ENCODE measurements around the gene CLSTN1. TPM values are rescaled to one million over a fixed set of nuclear protein-coding genes. Genes with fewer than 3 reads are reported as not detected.
A peak's percentile ranks its signal among the peaks of the same experiment; 100 is the strongest.

Gene CLSTN1
- 100 to 1,000 TPM; 235 to 251 TPM for total RNA-seq
- long read RNA-seq, full-length matches to known transcripts, result 4 of 156 reads
- long read RNA-seq, partial matches to known transcripts, result 73 of 156 reads
- long read RNA-seq, other reads (novel, unspliced or antisense), result 79 of 156 reads

DNA sequence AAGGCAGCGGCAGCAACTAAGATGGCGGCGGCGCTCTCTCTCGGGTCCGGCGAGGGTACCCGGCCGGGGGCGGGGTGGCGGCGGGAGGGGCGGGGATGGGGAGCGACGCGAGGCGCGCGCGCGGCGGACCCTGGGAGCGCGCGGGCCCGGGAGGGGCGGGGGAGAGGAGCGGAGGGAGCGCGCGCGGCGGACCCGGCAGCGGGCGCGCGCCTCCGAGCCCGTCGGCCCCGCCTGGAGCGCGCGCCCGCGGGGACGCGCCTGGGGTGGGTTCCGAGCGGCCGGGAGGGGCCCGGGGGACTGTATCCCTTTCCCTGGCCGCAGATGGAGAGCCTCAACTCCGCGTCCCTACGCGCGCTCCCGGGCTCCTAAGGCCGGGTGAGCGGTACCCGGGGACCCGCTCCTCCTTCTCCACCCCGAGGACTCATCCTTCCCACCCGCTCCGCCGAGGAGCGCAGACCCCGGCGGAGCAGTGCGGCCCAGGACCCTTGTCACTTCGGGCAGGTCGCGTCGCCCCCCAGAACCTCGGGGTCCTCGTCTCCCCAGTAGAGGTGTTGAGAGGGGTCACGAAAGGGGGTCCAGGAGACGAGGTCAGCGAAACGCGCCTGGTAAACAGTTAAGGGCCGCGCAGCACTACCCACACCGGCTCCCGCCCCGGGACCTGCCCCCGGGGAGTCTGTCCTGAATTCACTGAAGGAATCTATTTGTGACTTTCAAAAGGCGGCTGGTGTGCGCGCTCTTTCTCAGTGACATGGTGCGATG lies at the start of gene CLSTN1:
Gene CLSTN1, minus strand, starts transcription at position 23 of the 759 bp plus-strand sequence. CDS start 232 bp downstream, outside the sequence.
- ATAC-seq (peak; percentile 53), DNase-seq (peak; percentile 89 to 95)
- intact Hi-C loops (cut with DNase I, micrococcal nuclease), result no loop called here

DNA sequence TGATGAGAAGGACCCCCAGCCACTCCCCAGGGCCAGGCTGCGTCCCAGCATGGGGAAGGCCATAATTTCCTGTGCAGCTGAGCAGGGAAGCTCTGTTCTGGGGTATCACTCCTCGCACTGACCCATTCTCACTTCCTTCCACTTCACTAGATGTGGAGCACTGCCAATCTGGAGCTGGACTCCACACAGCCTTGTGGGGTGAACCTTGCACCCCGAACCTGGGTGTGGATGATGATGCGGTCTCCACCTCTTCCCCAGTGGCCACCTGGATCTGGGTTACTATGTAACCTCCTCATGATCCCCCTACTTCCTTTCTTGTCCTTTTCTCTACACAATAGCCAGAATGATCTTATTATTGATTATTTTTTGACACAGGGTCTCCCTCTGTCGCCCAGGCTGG lies 49.6 kb upstream of the CLSTN1 start:
- peak in 1 of 2 donors; percentile 29 for DNase-seq
- intact Hi-C loops (cut with DNase I, micrococcal nuclease), result no loop called here

DNA sequence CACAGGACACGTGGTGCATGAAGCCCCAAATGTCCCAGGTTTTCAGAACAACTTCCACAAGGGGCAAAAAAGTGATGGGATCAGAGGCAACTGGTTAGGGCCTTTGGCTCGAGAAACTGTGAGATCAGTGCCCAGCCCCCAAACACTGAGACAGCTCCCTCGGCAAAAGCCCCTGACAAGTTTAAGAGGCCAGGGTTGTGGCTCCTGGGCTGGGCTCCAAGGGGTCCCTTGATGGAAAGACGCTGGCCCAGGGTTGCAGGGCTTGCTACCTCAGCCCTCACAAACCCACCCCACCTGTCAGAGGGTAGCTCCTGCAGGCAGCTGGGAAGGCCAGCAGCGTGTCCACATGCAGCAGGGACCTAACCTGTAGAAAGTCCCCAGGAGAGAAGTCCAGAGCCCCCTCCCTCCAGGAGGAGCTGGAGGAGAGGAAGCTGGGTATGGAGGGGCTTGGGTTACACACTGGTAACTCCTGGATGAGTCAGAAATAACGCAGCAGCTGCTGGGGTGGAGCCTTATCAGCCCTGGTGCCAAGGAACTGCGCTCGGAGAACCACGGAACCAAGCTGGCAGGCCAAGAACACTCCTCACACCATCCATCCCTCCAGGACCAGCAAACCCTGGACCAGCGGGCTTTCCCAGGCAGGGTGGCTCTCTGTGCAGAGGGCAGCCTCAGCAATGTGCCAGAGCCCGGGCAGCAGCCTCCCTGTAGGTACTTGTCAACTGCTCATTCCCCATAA lies 48.8 kb upstream of the CLSTN1 start:
- intact Hi-C loops (cut with DNase I, micrococcal nuclease), result no loop called here
- no peak for DNase-seq
- no peak for ATAC-seq

More for the DNA sequence above, 49.6 kb upstream of the CLSTN1 start:
- peak; percentile 54 for ATAC-seq

DNA sequence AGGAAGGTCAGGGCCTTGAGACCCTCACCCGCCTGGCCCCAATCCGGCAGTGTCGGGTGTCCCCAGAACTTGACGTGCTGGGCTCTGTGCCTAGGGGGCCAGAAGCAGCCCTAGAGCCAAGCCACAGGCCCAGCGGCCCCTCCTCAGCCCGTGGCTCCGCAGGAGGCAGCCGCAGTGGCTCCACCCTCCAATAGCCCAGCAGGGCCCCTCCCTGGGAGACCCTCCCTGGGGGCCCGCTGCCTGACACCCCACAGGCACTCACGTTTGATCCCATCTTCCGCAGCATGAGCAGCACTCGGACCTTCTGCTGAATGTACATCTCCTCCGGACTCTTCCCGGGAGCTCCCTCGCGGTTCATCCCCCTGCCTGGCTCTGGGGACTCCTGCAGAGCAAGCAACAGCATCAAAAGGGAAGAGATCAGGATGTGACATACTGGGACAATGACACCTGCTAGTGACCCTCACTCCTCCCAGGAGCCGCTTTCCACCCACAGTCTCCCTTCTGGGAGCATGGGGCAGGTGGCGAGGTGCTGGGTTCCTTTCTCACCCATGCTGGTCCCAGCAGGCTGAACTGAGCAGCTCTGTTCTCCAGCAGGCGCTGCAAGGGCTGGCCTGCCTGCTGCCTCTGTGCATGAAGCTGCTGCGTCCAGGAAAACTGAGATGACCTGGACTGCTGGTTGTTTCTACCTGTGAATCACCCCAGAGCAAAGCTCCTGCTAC lies 48.1 kb upstream of the CLSTN1 start:
- ATAC-seq (no peak), DNase-seq (no peak)
- intact Hi-C loops (cut with DNase I, micrococcal nuclease), result no loop called here

DNA sequence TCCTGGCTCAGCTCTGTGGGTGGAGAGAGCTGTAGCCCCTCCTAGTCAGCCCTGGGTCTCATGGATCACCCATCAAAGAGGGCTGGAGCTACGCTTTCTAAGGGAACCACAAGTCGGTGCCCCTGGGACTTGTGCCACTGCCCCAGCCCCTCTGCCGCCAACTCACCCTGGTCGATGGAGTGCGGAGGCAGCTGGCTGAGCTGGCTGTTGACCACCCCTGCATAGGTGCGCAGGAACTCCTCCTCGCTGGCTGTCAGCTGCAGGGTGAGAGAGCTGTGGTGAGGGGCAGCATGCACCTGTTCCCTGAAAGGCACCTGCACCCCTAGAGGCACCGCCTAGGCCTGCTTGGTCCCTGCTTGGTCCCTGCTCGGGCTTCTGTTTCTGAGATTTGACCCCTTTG lies 47.3 kb upstream of the CLSTN1 start:
- ATAC-seq (no peak), DNase-seq (no peak)
- intact Hi-C loops (cut with DNase I, micrococcal nuclease), result no loop called here

DNA sequence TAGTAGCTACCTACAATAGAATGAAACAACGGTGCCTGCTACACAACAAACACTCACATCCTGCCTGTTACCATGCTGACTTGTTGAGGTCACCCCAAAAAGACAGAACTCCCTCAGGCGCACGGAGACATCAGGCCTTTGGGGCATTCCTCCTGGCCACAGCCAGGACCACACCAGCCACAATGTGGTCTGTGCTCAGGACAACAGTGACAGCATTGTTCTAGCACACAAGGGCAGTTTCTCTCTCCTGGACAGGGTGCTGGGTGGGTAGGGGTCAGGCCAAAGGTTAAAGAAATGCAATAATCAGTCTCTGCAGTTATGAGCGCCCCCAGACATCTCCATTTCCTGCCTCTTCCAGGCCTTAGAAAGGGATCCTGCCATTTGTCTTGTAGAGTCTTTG lies 46.8 kb upstream of the CLSTN1 start:
- DNase-seq (no peak), ATAC-seq (no peak)
- intact Hi-C loops (cut with DNase I, micrococcal nuclease), result no loop called here

DNA sequence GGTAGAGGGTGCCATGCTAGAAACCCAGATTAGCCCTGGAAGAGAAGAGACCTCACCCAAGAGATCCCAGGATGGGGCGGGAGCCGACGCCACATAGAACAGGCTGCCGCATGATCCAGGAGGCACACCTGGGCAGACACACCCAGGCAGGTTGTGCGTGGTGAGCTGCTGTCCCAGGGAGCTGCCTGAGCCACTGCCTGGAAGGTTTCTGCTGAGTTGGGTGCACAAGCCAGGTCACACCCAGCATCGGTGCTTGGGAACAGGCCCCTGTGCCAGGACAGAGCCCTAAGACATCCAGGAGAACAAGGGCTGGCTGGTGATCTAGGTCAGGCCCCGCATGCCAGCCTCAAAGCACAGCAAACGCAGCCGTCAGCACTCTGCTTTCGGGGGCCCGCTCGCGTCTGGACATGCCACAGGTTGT lies 46.1 kb upstream of the CLSTN1 start:
- peak in 1 of 2 donors; percentile 32 for DNase-seq
- peak; percentile 61 for ATAC-seq
- intact Hi-C loops (cut with DNase I, micrococcal nuclease), result loop anchor here (5.0 to 10.0 kb wide), 3 partner anchors 85 to 245 kb away; no protein-coding TSS in a partner anchor

DNA sequence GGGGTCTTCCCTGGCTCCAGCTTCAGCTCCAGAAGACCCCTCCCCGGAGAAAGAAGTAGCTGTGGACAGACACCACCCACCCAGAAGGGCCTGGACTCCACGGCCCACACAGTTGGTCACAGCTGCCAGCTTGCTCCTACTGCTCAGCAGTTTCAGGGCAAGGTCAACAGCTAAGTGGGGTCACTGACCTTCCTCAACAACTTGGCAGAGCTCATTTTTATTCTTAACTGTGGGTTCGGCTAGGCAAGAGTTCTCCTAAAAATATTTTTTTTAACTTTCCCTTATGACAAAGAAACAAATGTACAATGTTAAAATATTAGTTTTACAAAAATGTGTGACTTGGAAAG lies 44.5 kb upstream of the CLSTN1 start:
- no peak for ATAC-seq
- intact Hi-C loops (cut with DNase I, micrococcal nuclease), result loop anchor here (5.0 to 10.0 kb wide), 3 partner anchors 83 to 243 kb away; no protein-coding TSS in a partner anchor
- no peak for DNase-seq

DNA sequence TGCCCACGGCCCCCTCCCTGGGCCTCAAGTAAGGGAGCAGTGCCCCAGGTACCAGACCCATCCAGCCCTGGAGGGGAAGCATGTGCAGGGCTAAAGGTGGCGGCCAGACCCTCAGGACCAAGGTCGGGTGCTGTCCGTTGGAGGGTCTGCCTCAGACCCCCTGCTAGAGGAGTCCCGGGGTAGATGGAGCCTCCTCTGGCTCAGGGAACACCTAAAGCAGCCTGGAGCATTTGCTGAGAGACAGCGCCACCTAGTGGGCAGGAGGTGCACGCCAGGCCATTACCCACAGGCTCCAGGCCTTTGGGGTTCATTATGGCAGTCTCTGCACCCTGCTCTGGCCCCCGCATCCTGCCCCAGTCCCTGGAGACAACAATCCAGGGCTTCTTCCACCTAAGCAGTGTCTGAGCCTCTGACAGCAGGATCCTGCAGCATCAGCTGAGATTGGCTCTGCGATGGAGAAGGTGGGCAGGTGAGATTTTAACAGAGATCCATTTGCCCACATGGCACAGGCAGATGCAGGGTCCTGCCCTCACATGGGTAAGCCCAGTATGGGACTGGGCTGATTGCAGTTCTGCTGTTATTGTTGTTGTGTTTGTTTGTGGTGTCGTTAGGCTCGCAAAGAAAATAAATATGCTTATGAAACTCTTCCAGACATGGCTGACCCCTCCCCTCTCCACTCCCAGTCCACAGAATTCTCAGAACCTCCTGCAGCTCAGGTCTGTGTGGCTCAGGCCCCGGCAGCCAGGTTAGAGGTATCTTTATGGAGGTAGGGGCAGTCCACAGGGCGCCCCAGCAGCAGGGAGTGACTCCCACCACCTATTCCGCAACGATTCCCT lies 43.9 kb upstream of the CLSTN1 start:
- ATAC-seq, result peak; percentile 84
- DNase-seq, result peak; percentile 61 to 89
- intact Hi-C loops (cut with DNase I, micrococcal nuclease), result loop anchor here (5.0 to 10.0 kb wide), 3 partner anchors 83 to 243 kb away; no protein-coding TSS in a partner anchor

DNA sequence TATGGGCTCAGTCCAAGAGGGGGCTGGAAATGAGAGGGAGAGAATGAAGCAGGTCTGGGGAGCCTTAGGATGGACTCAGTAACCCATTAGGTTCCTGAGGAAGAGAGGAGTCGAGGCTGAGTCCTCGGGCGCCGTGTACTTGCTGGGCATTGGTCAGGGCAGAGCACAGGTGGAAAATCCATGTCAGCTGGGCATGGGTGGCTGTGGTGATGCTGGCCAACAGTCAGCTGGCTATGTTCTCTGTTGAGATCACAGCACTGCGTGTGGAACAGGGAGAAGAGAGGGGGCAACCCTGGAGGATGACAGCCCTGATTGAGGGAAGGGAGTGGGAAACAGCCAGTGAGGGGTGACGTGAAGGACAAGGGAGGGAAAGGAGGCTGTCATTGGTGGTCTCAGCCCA lies 43.1 kb upstream of the CLSTN1 start:
- no peak for ATAC-seq
- no peak for DNase-seq
- intact Hi-C loops (cut with DNase I, micrococcal nuclease), result loop anchor here (5.0 to 10.0 kb wide), 3 partner anchors 82 to 242 kb away; no protein-coding TSS in a partner anchor

DNA sequence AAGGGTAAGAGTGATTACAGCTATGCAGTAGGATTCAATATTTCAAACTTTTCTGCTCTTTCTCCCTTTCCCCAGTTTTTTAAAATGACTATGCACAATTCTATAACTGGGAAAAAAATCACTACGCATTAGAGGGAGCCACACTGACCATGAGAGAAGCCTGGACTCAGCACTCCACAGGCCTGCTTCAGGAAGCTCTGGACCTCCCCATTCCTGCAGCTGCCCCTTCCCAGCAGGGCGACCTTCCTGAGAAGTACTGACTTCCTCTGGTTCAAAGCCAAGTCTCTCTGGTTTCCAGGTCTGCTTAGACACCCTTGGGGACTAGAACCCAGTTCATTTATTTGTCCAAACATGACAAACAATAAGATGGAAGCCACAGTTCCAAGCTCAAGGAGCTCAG lies 42.0 kb upstream of the CLSTN1 start:
- no peak for ATAC-seq
- intact Hi-C loops (cut with DNase I, micrococcal nuclease), result loop anchor here (5.0 to 10.0 kb wide), 3 partner anchors 81 to 241 kb away; no protein-coding TSS in a partner anchor
- DNase-seq, result no peak

DNA sequence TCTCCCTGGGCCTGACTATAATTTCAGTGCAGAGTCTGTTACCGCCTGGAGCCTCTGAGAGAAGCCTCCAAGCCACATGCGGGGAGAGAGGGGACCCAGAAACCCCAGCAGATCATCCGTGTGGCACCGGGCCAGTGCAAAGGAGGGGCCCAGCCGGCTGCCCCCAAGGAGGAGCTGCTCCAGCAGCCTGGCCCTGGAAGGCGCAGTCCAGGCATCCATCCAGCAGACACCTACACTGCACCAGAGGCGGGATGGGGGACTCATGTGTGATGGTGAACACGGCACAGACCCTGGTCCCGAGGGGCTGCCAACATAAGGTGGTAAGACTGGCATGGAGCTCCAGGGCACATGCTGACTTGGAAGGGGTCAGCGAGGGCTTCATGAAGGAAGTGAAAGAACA lies 39.6 kb upstream of the CLSTN1 start:
- ATAC-seq, result no peak
- intact Hi-C loops (cut with DNase I, micrococcal nuclease), result loop anchor here (10.0 kb wide), 2 partner anchors 79 to 239 kb away; no protein-coding TSS in a partner anchor
- DNase-seq, result no peak

DNA sequence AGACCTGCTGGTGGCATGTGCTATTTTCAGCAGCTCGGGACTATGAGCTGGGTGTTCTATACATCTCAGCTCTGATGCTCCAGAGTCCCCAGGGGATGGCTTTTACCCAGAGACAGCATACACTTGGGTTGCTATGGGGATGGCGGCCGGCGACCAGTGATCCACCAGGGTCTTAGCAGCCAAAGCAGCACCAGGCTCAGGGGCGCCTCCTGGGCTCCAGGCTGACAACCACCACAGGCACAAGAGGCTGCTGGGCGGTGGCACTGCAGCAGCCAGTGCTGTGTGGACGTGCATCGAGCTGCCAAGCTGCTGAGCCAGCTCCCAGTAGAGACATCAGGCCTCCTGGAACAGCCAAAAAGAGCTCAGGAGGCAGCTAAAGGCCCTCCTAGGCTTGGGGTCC lies 37.6 kb upstream of the CLSTN1 start:
- intact Hi-C loops (cut with DNase I, micrococcal nuclease), result loop anchor here (10.0 kb wide), 2 partner anchors 77 to 237 kb away; no protein-coding TSS in a partner anchor
- no peak for ATAC-seq
- no peak for DNase-seq

DNA sequence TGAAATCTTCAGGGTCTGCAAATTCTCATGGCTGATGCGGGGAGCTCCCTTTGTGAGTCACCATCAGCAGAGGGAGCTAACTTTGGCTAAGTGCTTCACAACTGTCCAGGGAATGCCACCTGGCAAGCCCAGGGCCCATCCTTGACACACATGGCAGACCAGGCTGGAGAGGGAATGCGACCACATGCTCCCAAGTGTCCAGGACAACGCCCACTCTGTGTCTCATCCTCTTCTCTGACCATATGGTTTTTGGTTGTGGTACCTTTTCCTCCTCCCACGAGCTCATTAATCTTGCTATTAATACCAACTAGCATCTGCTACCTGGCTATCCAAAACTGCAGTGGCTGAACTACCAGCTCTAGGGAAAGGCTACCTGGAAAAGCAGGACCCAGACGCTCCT lies 37.1 kb upstream of the CLSTN1 start:
- no peak for DNase-seq
- ATAC-seq, result no peak
- intact Hi-C loops (cut with DNase I, micrococcal nuclease), result loop anchor here (10.0 kb wide), 2 partner anchors 76 to 236 kb away; no protein-coding TSS in a partner anchor

DNA sequence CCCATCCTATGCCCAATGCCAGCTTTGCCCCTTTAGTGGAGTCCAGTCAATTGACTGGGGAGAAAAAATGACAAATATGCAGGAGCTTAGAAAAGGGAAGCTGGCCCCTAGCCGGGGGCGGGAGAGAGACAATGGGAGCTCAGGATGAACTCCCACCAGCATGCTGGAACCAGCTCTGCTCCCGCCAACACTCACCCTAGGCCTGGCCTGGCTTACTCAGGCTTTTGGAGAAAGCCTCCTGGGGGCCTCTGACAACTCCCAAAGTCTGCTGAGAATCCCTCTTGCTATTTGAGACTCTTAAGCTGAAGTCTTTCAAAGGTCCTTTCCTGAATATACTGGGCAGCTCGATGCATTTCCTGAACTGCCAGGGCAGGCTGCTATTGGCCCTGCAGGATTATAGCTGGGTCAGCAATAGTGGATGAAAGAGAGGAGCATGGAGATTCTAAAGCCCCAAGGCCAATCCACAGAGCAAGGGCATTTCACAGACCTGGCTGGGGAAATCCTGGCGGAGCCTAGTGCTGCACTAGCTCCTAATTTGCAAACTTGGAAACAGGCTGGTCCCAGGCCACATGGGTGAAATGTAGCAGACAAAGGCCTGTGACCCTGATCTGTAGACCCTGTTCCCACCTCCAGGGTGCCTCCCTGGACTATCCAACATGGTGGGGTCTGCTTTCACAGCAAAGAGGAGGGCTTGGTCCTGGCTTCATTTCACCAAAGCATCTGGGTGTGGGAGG lies 35.7 kb upstream of the CLSTN1 start:
- intact Hi-C loops (cut with DNase I, micrococcal nuclease), result loop anchor here (10.0 kb wide), 2 partner anchors 75 to 235 kb away; no protein-coding TSS in a partner anchor
- no peak for DNase-seq
- no peak for ATAC-seq

DNA sequence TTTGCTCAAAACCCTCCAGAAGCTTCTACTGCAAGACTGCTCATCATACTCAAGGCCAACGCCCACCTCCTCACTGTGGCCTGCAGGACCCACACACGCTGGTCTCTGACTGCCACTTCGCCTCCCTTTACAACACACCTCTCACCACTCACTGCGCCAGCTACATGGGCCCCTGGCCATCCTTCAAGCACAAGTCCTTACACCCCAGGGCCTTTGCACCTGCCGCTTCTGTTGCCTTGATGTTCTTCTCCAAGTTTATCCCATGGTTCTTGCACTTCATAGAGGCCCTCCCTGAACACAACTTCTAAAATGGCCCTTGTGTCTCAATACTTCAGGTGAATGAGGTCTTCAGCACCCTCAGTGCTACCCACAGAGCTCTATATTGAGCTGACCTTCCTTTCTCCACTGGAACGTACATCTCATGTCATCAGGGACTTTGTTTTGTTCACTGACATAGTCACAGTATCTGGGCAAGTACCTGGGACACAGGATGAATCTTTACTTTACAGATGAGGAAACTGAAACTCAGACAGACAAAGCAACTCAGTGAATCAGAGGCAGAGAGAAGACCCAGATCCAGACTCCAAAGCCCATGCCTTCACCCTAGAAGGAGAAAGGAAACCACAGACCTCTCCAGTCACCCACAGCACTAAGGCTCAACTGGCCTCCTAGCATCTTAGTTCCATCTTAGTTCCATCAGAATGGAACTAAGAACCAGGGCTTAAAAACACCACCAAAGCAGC lies 34.7 kb upstream of the CLSTN1 start:
- intact Hi-C loops (cut with DNase I, micrococcal nuclease), result no loop called here

DNA sequence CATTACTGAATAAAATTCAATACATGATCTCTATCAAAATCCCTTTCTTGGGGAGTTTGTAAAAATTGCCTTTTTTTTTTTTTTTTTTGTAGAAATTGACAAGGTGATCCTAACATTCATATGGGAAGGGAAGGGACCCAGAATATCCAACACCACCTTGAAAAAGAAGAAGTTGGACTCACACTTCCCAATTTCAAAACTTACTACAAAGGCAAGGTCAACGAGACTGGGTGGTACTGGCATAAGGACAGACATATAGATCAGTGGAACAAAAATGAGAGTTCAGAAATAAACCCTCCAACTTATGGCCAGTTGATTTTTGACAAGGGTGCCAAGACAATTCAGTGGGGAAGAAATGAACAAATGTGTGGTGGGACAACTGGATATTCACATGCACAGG lies 31.4 kb upstream of the CLSTN1 start:
- no peak for DNase-seq
- no peak for ATAC-seq
- intact Hi-C loops (cut with DNase I, micrococcal nuclease), result no loop called here

More for the DNA sequence above, 34.7 kb upstream of the CLSTN1 start:
- DNase-seq (no peak), ATAC-seq (no peak)
